GM18505 (cell line): ENCODE measurements around the gene MRPS18C.

Source experiments
- ATAC-seq: cut with Tn5 transposase; IDR thresholded peaks from one replicate; pipeline ENCODE4 v1.9.1; 2021; ENCODE audit not compliant: unreplicated experiment
- POLR2A ChIP-seq: IDR thresholded peaks from 4 replicates; pipeline ENCODE4 v1.6.1; 2011; ENCODE audit warnings: borderline replicate concordance; ENCODE audit not compliant: insufficient read depth, insufficient read length; ENCODE audit errors: extremely low read depth

MRPS18C gene

GRCh38 chr4:83455281-83456183 lies at the start of gene MRPS18C, which contains the start of gene HELQ:
TSS of gene MRPS18C (plus strand) at chr4:83456058. CDS start at chr4:83456078, 20 bp downstream.
TSS of gene HELQ (minus strand) at chr4:83455823. CDS start at chr4:83455693, 130 bp downstream.
- peak; percentile 90 for TF ChIP-seq POLR2A
- ATAC-seq, result peak; percentile 93

GRCh38 chr4:83408908-83409307 lies 47.0 kb upstream of the MRPS18C start:
- ATAC-seq, result no peak
- no peak for TF ChIP-seq POLR2A

- no peak for ATAC-seq
- no peak for TF ChIP-seq POLR2A
Observed at GRCh38 chr4:83413676-83414075, 42.2 kb upstream of the MRPS18C start.

- TF ChIP-seq POLR2A, result no peak
- ATAC-seq, result no peak
Observed at GRCh38 chr4:83417566-83417965, 38.3 kb upstream of the MRPS18C start.

- no peak for TF ChIP-seq POLR2A
- no peak for ATAC-seq
Observed at GRCh38 chr4:83418211-83418610, 37.6 kb upstream of the MRPS18C start.

GRCh38 chr4:83431200-83431599 lies 24.7 kb upstream of the MRPS18C start:
- no peak for TF ChIP-seq POLR2A

GRCh38 chr4:83436680-83437079 lies 19.2 kb upstream of the MRPS18C start:
- ATAC-seq, result no peak
- no peak for TF ChIP-seq POLR2A

More at GRCh38 chr4:83431200-83431599, 24.7 kb upstream of the MRPS18C start:
- ATAC-seq, result no peak

GRCh38 chr4:83438719-83439118 lies 17.1 kb upstream of the MRPS18C start:
- ATAC-seq, result no peak

GRCh38 chr4:83440148-83440814 lies 15.6 kb upstream of the MRPS18C start:
- ATAC-seq, result no peak
- TF ChIP-seq POLR2A, result no peak

More at GRCh38 chr4:83438719-83439118, 17.1 kb upstream of the MRPS18C start:
- TF ChIP-seq POLR2A, result no peak

GRCh38 chr4:83440899-83441298 lies 15.0 kb upstream of the MRPS18C start:
- no peak for TF ChIP-seq POLR2A
- ATAC-seq, result no peak

GRCh38 chr4:83449009-83449408 lies 6.8 kb upstream of the MRPS18C start:
- no peak for ATAC-seq
- no peak for TF ChIP-seq POLR2A

- TF ChIP-seq POLR2A, result no peak
- ATAC-seq, result no peak
Observed at GRCh38 chr4:83454686-83455085, 1.2 kb upstream of the MRPS18C start.

- no peak for ATAC-seq
Observed at GRCh38 chr4:83456184-83456501, 285 bp downstream of the MRPS18C start.

GRCh38 chr4:83473423-83473822 lies 17.6 kb downstream of the MRPS18C start:
- TF ChIP-seq POLR2A, result no peak
- no peak for ATAC-seq

More at GRCh38 chr4:83456184-83456501, 285 bp downstream of the MRPS18C start:
- no peak for TF ChIP-seq POLR2A
